Measurements from ENCODE around the gene HAGHL. TPM values are rescaled to one million over a fixed set of nuclear protein-coding genes. Genes with fewer than 3 reads are reported as not detected.

HAGHL gene
- total RNA-seq, 1 experiment from 2014 or later: 74.8 TPM

DNA sequence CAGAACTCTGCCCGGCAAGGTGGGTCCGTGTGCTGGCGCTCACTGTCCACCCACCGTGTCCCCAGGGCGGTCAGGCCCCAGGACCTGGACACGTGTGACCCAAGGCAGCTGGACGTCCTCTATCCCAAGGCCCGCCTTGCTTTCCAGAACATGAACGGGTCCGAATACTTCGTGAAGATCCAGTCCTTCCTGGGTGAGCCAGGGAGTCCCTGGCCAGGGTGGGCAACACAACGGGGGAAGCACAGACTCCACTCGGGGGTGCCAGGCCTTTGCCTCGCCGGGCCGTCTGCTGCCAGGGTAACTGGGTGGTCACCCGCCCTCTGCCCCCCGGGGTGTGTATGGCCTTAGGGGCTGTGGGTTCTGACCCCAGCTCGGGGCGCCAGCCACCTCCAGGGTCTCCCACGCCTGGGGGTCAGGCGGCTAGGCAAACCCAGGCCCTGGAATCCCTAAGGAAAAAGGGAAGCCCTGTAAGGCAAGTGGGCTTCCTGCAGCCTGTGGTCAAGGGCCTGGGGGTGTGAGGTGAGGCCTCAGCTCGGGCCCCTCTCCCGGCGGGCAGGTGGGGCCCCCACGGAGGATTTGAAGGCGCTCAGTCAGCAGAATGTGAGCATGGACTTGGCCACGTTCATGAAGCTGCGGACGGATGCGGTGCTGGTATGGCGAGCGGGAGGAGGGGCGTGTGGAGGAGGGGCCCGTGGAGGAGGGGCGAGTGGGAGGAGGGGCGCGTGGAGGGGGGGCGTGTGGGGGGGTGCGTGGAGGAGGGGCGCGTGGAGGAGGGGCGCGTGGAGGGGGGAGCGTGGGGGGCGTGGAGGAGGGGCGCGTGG is 40.1 kb downstream of the HAGHL start (continued):
- TF ChIP-seq POLR2AphosphoS5 (IDR thresholded peaks at IDR 0.05; ENCODE audit: low read depth, low read length) (no peak), JUND (IDR thresholded peaks at IDR 0.05) (no peak), EGR1 (IDR thresholded peaks at IDR 0.05; ENCODE audit: low read depth) (no peak), SRF (IDR thresholded peaks at IDR 0.05; ENCODE audit: low read depth) (no peak), ZFX (IDR thresholded peaks at IDR 0.05) (no peak), SP1 (IDR thresholded peaks at IDR 0.05; ENCODE audit: low read depth) (no peak), EZH2phosphoT487 (IDR thresholded peaks at IDR 0.05; ENCODE audit: borderline replicate concordance) (no peak), YY1 (IDR thresholded peaks at IDR 0.05; ENCODE audit: extremely low read depth, insufficient replicate concordance, low read depth, low read length) (no peak)
- TF ChIP-seq, protein P1, sequence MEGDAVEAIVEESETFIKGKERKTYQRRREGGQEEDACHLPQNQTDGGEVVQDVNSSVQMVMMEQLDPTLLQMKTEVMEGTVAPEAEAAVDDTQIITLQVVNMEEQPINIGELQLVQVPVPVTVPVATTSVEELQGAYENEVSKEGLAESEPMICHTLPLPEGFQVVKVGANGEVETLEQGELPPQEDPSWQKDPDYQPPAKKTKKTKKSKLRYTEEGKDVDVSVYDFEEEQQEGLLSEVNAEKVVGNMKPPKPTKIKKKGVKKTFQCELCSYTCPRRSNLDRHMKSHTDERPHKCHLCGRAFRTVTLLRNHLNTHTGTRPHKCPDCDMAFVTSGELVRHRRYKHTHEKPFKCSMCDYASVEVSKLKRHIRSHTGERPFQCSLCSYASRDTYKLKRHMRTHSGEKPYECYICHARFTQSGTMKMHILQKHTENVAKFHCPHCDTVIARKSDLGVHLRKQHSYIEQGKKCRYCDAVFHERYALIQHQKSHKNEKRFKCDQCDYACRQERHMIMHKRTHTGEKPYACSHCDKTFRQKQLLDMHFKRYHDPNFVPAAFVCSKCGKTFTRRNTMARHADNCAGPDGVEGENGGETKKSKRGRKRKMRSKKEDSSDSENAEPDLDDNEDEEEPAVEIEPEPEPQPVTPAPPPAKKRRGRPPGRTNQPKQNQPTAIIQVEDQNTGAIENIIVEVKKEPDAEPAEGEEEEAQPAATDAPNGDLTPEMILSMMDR (IDR thresholded peaks at IDR 0.05 in 2 of 3, conservative IDR thresholded peaks at IDR 0.05 in 1 of 3; ENCODE audit: borderline replicate concordance in 1 of 3, insufficient read depth in 1 of 3, low read depth in 2 of 3, low read length in 2 of 3): no peak
- TF ChIP-seq, protein P2, sequence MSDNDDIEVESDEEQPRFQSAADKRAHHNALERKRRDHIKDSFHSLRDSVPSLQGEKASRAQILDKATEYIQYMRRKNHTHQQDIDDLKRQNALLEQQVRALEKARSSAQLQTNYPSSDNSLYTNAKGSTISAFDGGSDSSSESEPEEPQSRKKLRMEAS (IDR thresholded peaks at IDR 0.05): no peak

DNA sequence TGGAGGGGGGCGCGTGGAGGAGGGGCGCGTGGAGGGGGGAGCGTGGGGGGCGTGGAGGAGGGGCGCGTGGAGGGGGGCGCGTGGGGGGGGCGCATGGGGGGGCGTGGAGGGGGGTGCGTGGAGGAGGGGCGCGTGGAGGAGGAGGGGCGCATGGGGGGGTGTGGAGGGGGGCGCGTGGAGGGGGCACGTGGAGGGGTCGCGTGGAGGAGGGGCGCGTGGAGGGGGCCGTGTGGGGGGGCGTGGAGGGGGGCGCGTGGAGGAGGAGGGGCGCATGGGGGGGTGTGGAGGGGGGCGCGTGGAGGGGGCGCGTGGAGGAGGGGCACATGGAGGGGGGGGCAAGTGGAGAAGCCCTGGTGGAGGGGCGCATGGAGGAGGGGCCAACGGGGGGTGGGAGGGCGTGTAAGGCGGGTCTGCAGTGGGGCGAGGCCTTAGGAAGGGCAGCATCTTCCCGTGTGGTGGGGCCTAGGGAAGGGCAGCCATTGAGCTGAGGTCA is 40.9 kb downstream of the HAGHL start:
- no peak overlapping the region for H3K4me3 ChIP-seq (replicated peaks in 1 of 2; ENCODE audit: low read depth in 1 of 2, low read length in 2 of 2)
- H3K9ac ChIP-seq (ENCODE audit: low read length): no peak overlapping the region
- ChIA-PET RAD21 (ENCODE audit: low non-redundant PET in 1 of 2, low total read pairs in 2 of 2, uncharacterized antibody in 2 of 2, unreplicated experiment in 2 of 2) (no interaction called here), POLR2A (no interaction called here), CTCF (no interaction called here)
- peaks cover 7 to 11% of the 10 kb centered on the region in 2 experiments; a peak in 3 of 4 replicates for H3K36me3 ChIP-seq (ENCODE audit: control insufficient read depth in 1 of 2, insufficient read depth in 2 of 2, low read length in 2 of 2)
- intact Hi-C loops (cut with micrococcal nuclease): no loop called here
- H3K27me3 ChIP-seq (ENCODE audit: insufficient read depth, low read length): no peaks in the 10 kb centered on the region
- no TSS peak for BruUV-seq (replicated peaks)
- H4K20me1 ChIP-seq (ENCODE audit: insufficient read depth): no peaks in the 10 kb centered on the region
- no peak for ATAC-seq
- H3K4me2 ChIP-seq (ENCODE audit: low read length): no peak overlapping the region
- H3K79me2 ChIP-seq (ENCODE audit: insufficient read depth, low read length): peaks cover 7% of the 10 kb centered on the region; the same call in 1 of the 2 replicates
- H3K9me3 ChIP-seq (ENCODE audit: control insufficient read depth in 1 of 2, insufficient read depth in 1 of 2, low read depth in 1 of 2, low read length in 2 of 2): no peaks in the 10 kb centered on the region
- H3K4me1 ChIP-seq (ENCODE audit: control insufficient read depth in 1 of 2, insufficient read depth in 2 of 2, low read length in 2 of 2): peaks cover 10 to 13% of the 10 kb centered on the region in 2 experiments; a peak in 3 of 4 replicates
- DNase-seq (ENCODE audit: low read depth, low spot score): no peak
- H2AFZ ChIP-seq (ENCODE audit: low read depth, low read length, poor library complexity, severe bottlenecking): no peak overlapping the region
- no peak overlapping the region for H3K27ac ChIP-seq (ENCODE audit: low read depth, low read length)
- no peaks in the 10 kb centered on the region for H3K9me2 ChIP-seq (ENCODE audit: insufficient read depth)
- TF ChIP-seq ZFX (IDR thresholded peaks at IDR 0.05): no peak
- TF ChIP-seq JUND (IDR thresholded peaks at IDR 0.05): no peak
- TF ChIP-seq POLR2AphosphoS5 (IDR thresholded peaks at IDR 0.05; ENCODE audit: low read depth, low read length): no peak
- no peak for TF ChIP-seq EZH2 (IDR thresholded peaks at IDR 0.05)
- no peak for TF ChIP-seq CEBPB (IDR thresholded peaks at IDR 0.05; ENCODE audit: low read depth)
- TF ChIP-seq CBX3 (IDR thresholded peaks at IDR 0.05; ENCODE audit: low read depth): no peak
- no peak for TF ChIP-seq EGR1 (IDR thresholded peaks at IDR 0.05; ENCODE audit: low read depth)
- no peak for TF ChIP-seq SRF (IDR thresholded peaks at IDR 0.05; ENCODE audit: low read depth)
- TF ChIP-seq POLR2A (IDR thresholded peaks at IDR 0.05; ENCODE audit: borderline replicate concordance, extremely low read depth, insufficient read depth, insufficient read length): no peak
- no peak for TF ChIP-seq EZH2phosphoT487 (IDR thresholded peaks at IDR 0.05; ENCODE audit: borderline replicate concordance)
- no peak for TF ChIP-seq SIN3A (IDR thresholded peaks at IDR 0.05; ENCODE audit: low read depth)
